DMS 273 (cell line): ENCODE data around the gene SPATA6L.

Experiments
- DNase-seq: peaks from one replicate; lab custom pipeline; 2025; ENCODE audit not compliant: unreplicated experiment; lab: John Stamatoyannopoulos, UW

The SPATA6L gene, protein sequence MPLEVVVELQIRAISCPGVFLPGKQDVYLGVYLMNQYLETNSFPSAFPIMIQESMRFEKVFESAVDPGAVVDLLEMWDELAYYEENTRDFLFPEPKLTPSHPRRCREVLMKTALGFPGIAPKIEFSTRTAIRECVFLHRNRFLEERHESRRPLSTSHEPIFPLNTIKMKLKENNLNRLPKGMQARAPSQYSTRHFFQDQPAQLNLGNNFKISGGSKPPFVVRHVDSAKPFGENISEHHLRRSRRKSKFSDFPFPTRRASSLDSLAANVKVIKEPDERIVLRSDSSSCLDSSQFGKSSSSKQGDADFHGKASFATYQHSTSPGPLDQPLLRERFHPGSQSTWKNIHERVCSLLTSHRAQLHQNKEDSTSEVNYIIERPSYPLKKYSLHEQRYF

DNA sequence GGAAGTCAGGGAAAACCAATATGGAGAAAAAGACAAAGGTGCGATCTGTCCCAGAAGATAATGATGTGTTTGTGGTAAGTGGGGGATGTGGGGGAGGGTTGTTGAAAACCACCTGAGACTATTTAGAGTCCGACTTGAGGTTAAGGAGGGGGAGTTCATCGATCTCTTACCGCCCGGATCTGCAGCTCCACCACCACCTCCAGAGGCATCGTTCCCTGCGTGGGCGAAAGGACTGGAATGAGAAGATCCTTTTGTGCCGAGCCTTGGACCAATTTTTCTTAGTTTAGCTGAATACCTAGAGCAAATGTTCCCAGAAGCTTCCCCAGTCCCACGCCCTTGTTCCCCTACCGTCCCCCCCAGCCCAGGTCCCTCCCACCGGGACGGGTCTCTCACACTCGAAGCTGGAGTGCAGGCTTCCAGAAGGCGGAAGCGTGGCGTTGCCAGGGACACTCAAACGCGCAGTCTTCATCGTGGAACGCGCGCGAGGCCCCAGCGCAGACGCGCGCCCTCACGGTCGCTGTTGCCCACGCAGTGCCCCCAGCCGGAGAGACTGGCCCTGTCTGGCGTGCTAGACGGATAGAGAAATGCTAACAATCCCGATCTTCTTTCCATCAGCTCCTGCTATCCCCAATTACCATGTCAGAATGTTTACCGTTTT is at the start of gene SPATA6L:
TSS of gene SPATA6L (minus strand) at position 439 of the 658 bp plus-strand sequence. CDS start at position 209, 230 bp downstream.
- DNase-seq: peak; percentile 64

DNA sequence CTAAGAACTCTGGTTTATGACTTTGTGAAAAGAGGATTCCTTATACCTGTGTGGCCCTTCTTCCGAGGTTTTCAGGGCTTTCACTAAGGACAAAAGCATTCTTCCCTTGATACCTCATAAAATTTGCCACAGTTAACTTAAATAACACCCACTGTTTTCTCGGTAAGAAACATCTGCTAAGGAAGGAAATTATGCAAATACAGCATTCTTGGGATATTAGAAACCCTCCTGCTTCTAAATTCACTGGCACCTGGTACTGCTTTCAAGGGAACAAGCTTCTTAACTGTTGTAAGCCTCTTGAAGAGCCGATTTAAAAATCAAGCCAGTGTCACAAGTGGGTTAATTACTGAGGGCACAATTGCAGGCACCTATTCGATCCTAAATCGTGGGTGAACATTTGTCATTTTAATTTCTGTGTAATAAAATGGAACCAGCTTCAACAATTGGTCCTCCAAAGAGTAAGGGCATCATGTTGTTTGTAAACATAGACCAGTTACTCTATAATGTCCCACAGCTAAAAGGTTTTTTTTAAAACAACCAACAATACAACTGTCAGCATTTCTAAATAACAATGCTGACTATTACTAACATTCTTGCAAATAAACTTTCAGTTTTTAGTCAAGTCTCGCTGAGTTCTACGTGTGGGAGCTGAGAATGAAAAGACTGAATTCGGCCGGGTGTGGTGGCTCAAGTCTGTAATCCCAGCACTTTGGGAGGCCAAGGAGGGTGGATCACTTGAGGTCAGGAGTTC is 48.2 kb upstream of the SPATA6L start:
- peak; percentile 10 for DNase-seq

DNA sequence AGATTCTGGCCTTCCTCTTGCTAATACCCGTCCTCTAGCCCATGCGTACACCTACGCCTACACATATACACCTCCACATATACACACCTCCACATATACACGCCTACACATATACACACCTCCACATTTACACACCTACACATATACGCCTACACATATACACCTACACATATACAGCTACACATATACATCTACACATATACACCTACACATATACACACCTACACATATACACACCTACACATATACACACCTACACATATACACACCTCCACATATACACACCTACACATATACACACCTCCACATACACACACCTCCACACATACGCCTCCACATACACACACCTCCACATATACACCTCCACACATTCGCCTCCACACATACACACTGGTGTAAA is 47.6 kb upstream of the SPATA6L start:
- no peak for DNase-seq

DNA sequence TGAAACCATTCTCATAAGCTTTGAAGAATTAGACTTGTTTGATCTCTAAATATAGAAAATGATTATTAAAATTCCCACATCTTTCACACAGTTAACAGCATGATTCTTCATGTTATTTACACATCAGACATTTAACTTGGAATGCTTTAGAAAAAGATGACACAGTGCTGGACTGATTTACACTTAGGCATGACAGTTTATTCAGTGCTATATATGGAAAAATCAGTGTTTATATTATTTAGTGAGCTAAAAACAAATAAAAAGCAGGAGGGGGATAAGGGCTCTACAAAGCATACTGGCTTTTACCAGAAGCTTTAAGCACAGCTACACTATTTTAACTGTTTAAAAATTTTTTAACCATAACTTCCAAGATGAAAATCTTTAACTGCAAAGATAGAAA is 43.1 kb upstream of the SPATA6L start:
- DNase-seq: no peak

DNA sequence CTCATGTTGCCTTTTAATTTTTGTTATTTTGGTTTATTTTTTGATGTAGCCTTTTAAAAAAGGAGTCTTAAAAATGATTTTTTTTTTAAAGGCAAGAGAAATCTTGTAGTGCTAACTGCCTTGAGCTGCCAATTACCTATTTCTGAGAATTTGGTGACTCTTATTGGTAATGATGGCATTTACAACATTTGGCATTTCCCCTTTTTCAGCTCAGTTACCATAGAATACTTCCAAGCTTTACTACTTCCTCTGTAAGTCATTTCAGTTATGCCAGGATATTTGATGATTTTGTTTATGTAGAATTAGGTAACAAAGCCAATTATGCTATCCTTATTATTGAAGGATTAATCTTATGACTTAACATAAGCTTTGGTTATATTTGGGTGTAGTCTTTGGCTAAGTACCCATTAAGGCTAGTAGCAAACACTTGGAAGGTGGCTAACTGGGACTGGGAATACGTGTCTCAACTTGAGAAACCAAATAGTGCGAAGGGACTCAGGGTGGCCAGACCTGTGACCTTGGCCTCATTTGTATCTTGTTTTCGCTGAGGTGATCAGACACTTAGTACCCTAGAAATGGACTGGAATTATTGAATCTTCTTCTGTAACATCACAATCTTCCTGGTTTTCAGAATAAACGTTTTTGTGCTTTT is 40.8 kb upstream of the SPATA6L start:
- no peak for DNase-seq

DNA sequence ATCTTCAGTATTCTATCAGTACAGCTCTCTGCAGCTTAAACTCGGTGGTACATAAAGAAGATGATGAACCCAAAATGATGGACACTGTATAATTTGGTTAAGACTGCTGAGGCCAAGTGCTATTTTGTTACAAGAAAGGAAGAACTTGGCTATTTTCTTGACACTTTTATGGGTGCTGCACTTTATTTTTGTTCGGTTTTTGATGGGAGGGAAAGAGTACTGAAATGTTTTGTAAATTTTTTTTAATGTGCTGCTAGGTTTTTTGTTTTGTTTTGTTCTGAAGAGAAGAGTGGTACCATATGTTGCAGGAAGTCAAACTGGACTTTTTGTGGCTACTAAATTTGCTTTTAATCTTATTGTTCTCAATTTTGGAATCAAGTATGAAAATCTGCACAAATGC is 39.7 kb upstream of the SPATA6L start:
- no peak for DNase-seq

DNA sequence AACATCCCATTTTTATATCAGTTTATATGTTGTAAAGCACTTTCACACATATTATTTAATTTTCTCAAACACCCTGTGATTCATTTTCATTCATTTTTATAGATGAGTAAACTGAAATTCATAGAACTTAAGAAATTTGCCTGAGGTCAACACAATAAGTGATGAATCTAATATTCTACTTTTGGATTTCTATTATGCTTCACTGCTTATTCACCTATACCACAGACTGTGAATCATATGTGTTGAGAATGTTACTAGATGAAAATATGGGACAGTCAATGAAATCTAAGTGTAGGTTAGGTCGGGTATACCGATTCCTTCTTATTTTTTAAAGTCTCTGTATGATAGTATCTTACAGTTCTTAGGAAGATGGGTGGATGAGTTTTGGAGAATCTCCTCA is 37.8 kb upstream of the SPATA6L start:
- no peak for DNase-seq

DNA sequence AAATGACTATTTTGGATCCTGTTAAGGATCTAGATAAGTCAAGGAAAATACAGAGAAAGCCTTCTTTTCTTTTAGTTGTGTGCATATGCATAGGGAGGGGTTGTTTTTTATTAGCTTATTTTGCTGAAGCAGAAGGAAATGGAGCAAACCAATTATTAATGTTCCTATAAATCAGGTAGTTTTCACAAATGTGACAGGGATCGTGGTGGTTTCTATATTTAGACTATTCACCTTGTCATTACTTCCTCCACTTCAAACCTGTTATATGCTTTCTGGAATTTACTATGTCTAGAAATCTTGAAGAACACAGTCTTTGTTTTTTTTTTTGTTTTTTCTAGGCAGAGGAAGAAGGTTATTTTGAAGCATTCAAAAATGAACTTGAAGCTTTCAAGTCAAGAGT is 35.2 kb upstream of the SPATA6L start:
- DNase-seq: no peak

DNA sequence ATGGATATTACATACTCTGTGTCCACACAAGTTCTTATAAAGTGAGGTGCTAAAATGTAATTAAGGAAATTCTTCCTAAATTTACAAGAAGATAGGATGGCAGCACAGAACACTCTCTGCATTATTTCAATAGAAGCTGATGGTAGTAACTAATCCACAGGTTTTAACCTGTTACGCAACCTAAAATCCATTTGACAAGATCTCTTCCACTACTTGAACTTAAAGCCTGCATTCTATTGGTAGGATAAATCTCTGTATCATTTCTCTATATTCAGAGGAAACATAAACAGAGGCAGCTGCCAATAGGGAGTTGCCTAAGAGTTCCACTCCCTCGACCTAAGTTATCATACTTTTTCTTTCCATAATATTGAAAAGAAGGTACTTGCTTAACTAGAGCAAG is 34.7 kb upstream of the SPATA6L start:
- no peak for DNase-seq

DNA sequence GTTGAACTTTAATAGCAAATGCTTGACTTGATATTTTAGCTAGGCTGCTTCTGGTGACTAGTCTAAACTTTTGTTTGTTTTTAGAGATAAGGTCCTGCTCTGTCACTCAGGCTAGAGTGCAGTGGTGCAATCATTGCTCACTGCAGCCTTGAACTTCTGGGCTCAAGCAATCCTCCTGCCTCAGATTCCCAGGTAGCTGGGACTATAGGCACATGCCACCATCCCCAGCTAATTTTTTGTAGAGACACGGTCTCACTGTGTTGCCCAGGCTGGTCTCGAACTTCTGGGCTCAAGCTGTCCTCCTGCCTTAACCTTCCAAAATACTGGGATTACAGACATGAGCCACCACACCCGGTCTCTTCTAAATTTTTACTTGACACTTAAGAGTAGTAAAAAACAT is 33.8 kb upstream of the SPATA6L start:
- no peak for DNase-seq

DNA sequence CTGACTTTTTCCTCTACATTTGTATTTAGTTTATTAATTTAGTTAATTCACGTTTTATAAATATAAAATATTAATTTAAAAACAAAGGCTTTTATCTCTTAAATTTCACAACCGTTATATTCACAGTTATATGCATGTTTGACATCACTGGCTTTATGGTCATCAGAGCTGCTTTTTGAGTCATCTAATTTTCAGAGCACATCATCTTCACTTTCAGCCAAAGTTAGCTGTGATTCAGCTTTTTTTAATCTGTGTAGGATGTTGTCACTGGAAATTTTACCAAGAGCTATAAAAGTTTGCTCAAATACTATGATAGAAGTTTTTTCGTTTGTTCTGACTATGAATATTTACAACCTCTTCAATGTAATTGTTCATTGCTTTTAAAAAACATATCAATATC is 25.5 kb upstream of the SPATA6L start:
- no peak for DNase-seq

DNA sequence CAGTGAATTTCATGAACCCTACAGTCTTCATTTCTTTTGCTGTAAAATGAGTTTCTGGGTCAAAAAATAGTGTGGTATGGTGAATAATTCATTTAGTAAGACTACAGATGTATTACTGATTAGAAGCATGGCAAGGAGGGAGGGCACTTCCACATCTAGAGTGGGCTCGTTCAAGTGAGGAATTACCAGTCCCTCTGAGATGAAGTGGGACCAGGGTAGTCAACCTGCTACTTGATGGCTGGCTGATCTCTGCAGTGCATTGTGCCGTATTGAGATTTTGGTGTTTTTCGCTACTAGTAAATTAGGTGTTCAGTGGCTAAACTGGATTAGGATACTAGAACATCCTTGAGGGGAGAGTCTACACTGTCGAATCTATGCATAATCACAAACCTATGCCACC is 23.9 kb upstream of the SPATA6L start:
- no peak for DNase-seq

DNA sequence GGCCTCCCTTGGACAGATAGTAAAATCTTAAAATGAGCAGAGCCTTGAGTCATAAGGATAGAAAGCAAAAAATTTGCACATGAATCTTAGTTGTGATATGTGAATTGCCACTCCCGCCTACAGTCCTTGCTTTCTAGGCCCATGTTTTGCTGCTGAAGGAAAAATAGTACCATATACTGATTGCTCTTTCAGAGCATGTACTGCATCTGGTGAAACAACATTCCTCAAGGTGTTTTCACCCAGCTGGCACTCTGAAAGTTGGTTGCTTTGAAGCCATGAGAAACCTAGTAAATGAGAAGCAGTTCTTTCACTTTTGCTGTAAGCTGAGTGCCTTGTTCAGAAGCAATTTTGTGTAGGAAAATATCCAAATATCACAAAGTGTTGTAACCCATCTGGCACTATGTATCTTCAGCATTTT is 23.4 kb upstream of the SPATA6L start:
- DNase-seq: no peak

DNA sequence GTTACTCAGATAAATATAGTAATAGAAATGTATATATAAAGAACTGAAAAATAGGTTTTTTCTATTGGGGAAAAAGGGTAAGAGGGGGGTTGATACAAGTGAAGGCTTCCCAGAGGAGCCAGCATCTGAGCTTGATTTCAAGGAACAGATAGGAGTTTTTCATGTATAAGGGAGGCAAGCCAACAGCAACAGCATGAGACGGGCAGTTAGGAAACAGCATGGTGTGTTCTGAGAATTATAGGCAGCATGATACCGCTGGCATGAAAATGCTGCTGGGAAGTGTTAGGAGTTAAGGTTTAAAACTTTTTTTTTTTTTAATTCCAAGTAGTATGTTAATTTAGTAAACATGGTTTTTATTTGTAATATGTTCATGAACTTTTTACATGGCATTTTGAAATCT is 22.7 kb upstream of the SPATA6L start:
- DNase-seq: peak; percentile 8

DNA sequence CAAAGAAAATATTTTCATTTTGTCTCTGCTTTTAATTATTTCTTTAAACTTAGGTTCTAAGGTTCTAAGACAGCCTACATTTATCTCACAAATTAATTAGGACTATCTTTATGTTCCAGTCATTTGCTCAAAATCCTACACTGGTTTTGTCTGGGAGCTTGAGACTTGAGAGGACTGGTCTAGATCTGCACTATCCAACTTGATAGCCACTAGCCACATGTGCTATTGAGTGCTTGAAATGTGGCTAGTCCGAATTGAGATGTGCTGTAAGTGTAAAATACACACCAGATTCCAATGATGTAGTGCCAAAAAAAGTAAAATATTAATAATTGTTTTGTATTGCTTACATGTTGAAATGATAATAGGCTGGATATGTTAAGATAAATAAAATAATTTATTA is 20.3 kb upstream of the SPATA6L start:
- DNase-seq: no peak

DNA sequence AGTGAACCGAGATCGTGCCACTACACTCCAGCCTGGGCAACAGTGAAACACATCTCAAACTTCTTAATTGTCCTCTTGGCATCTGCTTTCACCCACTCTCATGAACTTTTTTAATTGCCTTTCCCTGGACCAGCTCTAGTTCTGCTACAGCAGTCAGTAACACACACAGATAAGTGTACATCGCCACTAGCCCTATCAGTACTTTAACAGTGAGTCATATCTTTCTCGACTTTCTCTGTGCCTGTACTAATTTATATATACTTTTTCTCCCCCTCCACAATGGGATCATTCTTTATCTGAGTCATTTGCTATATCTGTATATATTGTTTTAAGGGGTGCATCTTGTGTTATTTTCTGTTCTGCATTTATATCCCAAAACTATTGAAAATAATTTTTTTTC is 19.8 kb upstream of the SPATA6L start:
- DNase-seq: no peak

DNA sequence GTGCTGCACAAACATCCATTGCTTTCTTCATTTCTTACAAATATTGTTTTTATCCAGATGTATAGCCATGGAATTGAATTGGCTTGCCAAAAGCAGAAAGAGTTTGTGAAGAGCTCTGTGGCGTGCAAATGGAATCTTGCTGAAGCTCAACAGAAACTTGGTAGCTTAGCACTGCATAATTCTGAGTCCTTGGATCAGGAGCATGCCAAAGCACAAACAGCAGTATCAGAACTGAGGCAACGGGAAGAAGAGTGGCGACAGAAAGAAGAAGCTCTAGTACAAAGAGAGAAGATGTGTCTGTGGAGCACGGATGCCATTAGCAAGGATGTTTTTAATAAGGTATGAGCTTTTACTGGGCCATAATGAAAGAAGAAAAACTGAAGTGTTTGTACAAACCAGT is 18.5 kb upstream of the SPATA6L start:
- DNase-seq: no peak

DNA sequence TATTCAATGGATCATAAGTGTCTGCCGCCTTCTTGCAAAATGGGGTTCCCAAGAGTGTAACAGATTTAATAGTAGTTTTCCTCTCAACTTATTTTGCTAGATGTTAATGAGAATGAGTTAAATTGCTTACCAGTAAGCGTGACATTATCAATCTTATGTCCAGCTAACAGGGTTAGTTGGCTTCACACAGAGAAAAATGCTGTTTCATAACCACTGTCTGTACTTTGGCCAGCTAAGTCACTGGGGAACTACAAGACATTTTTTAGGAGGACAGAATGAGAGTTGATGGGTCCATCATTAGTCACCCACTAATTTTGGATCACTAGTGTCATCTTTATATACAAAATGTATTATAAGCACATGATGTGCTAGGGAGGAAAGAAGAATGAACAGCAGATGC is 14.5 kb upstream of the SPATA6L start:
- DNase-seq: no peak

DNA sequence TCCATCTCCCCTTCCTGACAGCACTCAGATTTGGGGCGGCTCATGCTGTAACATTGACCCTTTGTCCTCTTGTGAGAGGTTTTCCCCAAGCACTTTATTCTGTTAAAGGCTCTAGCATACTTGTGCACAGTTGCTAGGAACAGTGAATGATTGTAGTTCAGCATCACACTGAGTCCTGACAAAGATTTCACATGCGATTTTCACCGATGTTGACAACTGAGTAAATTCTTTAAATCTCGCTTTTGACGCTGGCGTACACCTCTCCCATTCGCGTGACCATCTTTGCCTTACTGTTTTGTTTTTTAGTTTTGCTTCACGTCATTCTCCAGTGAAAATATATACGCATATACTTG is 13.9 kb upstream of the SPATA6L start:
- no peak for DNase-seq

DNA sequence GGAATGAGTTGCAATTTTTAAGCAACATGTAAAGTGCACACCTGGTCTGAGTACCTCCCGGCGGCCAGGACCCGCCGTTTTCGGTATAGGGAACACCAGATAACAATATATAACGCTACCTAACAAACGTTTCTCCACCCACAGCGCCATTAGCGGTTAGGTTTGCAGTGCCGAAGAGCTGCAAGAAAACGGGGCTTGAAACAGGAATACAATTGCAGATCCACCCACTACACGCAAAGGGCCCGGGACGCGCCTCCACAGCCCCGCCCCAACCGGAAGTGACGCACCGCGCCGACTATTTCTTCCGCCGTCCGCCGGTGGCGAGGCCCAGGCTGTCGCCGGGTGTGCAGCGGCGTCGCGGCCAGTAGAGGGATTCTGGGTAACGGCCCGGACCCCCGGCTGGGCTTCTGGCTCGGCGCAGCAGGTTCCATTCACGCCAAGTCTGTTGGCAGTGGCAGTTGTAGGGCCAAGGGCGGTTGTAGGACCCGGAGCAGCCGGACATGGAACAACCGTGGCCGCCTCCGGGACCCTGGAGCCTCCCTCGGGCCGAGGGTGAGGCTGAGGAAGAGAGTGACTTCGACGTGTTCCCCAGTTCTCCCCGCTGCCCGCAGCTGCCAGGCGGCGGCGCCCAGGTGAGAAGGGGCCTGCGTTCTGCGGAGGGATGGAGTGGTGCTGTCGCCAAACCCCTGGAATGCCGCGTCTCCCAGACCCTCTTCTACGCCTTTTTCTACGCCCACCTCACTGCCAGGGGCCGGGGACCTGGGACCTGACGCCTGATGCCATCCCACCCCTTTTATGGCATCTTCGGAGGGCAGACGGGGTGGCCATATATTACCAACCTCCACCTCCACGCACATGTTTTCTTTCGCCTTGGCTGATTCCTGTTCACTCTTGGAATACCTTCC is 13.2 kb upstream of the SPATA6L start, which contains the start of gene CDC37L1:
TSS of gene CDC37L1 (plus strand) at position 302 of the 905 bp plus-strand sequence. CDS start at position 501, 199 bp downstream.
- DNase-seq: peak; percentile 97
